A673 (cell line): ENCODE results near the gene TIMM8A.
"Not testable (repeated sequence)": the region's sequence is repeated elsewhere in the genome, so short reads cannot be mapped to it uniquely, and the experiment has no call there.

Experiments used
- CTCF ChIP-seq: fragments of 300-800, 200-600 bp; sonication (generic); conservative IDR thresholded peaks from 2 replicates; pipeline ENCODE4 v1.5.1; 2017; ENCODE audit warnings: low read depth, mild to moderate bottlenecking, antibody characterized with exemption, low read length, moderate library complexity, mixed read lengths
- EZH2 ChIP-seq: fragments of 200-600 bp; sonication (generic); IDR thresholded peaks from 2 replicates; pipeline ENCODE4 v1.6.1; 2017; ENCODE audit warnings: borderline replicate concordance, low read depth, mild to moderate bottlenecking, mixed read lengths, antibody characterized with exemption, low read length; ENCODE audit not compliant: poor library complexity, severe bottlenecking

- TF ChIP-seq CTCF, EZH2: not testable (repeated sequence)
Measured at GRCh38 chrX:101326600-101326999, 21.9 kb downstream of the TIMM8A start.
